ENCODE results near the gene ZFP1.

- TF ChIP-seq, protein P1, sequence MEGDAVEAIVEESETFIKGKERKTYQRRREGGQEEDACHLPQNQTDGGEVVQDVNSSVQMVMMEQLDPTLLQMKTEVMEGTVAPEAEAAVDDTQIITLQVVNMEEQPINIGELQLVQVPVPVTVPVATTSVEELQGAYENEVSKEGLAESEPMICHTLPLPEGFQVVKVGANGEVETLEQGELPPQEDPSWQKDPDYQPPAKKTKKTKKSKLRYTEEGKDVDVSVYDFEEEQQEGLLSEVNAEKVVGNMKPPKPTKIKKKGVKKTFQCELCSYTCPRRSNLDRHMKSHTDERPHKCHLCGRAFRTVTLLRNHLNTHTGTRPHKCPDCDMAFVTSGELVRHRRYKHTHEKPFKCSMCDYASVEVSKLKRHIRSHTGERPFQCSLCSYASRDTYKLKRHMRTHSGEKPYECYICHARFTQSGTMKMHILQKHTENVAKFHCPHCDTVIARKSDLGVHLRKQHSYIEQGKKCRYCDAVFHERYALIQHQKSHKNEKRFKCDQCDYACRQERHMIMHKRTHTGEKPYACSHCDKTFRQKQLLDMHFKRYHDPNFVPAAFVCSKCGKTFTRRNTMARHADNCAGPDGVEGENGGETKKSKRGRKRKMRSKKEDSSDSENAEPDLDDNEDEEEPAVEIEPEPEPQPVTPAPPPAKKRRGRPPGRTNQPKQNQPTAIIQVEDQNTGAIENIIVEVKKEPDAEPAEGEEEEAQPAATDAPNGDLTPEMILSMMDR (IDR thresholded peaks at IDR 0.05; ENCODE audit: borderline replicate concordance, extremely low read depth, low read length, poor library complexity, severe bottlenecking): no peak
- no peak for TF ChIP-seq EZH2 (IDR thresholded peaks at IDR 0.05; ENCODE audit: borderline replicate concordance, low read depth, low read length, severe bottlenecking)
Observed at GRCh38 chr16:75116911-75117245, 31.4 kb upstream of the ZFP1 start.
